GM12892 (cell line): ENCODE data around the gene FANCG.

Source experiments
- POLR2A ChIP-seq: IDR thresholded peaks from 2 replicates; pipeline ENCODE4 v1.6.1; 2011; ENCODE audit warnings: low read depth, low read length, control low read depth
- TAF1 ChIP-seq: IDR thresholded peaks from 2 replicates; pipeline ENCODE4 v1.6.1; 2011; ENCODE audit warnings: low read depth, mild to moderate bottlenecking, control low read depth, low read length, borderline replicate concordance

- TF ChIP-seq POLR2A = 0 out of 2 replicates have a peak, but pooled peaks have one; percentile 11
- no peak for TF ChIP-seq TAF1
These were observed 25.4 kb downstream of the FANCG start for GRCh38 chr9:35054185-35054835.
